A673 (cell line): ENCODE results near the gene NCAN.

ENCODE experiments used
- EZH2 ChIP-seq: fragments of 200-600 bp; sonication (generic); IDR thresholded peaks from 2 replicates; pipeline ENCODE4 v1.6.1; 2017; ENCODE audit warnings: borderline replicate concordance, low read depth, mild to moderate bottlenecking, mixed read lengths, antibody characterized with exemption, low read length; ENCODE audit not compliant: poor library complexity, severe bottlenecking
- TF ChIP-seq, protein P1 (sequence below): fragments of 300-800, 200-600 bp; sonication (generic); conservative IDR thresholded peaks from 2 replicates; pipeline ENCODE4 v1.5.1; 2017; ENCODE audit warnings: low read depth, mild to moderate bottlenecking, antibody characterized with exemption, low read length, moderate library complexity, mixed read lengths

DNA sequence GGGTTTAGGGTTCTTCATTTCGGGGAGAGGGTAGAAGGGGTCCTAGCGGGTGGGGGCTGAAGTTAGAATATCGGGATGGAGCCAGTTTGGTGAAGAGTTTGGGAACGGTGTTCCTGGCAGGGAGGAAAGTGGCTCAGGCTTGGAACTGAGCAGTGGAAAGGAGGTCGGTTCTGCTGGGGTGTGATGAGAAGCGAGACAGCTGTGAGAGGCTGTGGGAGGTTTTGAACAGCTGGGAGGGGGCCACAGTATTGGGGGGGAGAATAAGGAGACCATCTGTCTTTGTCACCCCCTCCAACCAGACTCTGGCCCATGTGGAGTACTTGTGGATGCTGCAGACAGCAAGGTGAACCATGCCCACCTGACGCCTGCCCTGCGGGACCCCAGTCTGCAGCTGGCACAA, 62.4 kb downstream of the NCAN start:
- TF ChIP-seq, protein P1, sequence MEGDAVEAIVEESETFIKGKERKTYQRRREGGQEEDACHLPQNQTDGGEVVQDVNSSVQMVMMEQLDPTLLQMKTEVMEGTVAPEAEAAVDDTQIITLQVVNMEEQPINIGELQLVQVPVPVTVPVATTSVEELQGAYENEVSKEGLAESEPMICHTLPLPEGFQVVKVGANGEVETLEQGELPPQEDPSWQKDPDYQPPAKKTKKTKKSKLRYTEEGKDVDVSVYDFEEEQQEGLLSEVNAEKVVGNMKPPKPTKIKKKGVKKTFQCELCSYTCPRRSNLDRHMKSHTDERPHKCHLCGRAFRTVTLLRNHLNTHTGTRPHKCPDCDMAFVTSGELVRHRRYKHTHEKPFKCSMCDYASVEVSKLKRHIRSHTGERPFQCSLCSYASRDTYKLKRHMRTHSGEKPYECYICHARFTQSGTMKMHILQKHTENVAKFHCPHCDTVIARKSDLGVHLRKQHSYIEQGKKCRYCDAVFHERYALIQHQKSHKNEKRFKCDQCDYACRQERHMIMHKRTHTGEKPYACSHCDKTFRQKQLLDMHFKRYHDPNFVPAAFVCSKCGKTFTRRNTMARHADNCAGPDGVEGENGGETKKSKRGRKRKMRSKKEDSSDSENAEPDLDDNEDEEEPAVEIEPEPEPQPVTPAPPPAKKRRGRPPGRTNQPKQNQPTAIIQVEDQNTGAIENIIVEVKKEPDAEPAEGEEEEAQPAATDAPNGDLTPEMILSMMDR: no peak
- TF ChIP-seq EZH2: no peak
